GM21576 (cell line): ENCODE results near the gene COL16A1.

Experiments used
- ATAC-seq: cut with Tn5 transposase; IDR thresholded peaks from one replicate; pipeline ENCODE4 v1.9.1; 2021; ENCODE audit warnings: mild to moderate bottlenecking, moderate library complexity; ENCODE audit not compliant: unreplicated experiment

COL16A1 gene

DNA sequence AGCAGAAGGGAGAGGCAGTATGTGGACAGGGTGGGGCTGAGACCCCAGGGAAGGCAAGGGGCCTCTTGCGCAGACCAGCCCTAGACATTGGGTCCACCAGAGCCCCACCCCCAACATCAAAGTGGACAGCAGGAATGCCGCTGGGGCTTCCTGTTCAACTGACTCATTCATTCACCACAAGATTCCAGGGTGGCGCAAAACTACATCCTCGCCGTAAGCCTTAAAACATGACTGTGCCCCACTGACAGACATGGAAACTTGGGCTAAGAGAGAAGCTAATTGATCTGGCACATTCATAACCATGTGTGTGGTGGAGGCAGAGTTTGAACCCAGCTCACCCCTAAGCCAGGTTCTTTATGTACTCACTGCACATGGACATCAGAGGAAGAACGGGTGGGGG lies 14.0 kb downstream of the COL16A1 start:
- ATAC-seq, result no peak

DNA sequence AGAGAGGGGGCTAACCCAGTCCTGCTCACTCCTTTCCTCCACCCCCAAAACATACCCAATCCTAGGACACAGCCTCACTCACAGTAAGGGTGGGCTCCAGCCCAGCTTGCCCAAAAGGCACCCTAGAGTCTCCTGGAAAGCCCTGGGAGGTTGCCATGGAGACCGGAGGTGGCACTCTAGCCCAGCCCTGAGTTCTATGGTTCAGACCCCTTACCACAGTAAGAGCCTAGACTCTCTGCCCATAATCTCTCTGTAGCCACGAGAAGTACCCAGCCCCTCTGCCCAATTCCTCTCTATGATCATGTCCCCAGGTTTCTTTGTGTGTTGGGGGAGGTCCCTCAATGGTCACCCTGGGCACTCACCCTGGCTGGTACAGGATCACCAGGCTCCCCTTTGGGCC lies 14.4 kb downstream of the COL16A1 start:
- no peak for ATAC-seq

- ATAC-seq, result no peak
These were observed 15.4 kb downstream of the COL16A1 start for GRCh38 chr1:31688233-31688918.

GRCh38 chr1:31687601-31688000 lies 16.2 kb downstream of the COL16A1 start:
- ATAC-seq, result no peak

GRCh38 chr1:31685795-31686194 lies 18.0 kb downstream of the COL16A1 start:
- ATAC-seq, result no peak

GRCh38 chr1:31683997-31684396 lies 19.8 kb downstream of the COL16A1 start:
- no peak for ATAC-seq

DNA sequence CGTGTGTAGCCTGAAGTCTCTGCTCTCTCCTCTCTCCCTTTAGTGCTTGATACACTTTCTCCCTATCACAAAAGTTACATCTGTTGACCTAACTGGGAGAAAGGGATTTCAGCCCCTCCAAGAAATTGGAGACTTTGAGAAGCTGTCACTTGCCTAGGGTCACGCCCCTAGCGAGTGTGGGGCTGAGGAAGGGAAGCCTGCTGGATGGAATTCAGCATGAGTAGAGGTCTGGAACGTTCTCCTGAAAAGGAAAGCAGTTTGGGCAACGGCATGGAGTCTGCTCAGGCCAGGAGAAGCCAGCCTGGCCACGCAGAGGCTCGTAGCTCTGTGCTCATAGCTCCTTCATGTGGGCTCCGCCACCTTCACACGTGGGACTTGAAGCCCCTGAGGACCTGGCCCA lies 22.4 kb downstream of the COL16A1 start:
- no peak for ATAC-seq

- ATAC-seq, result no peak
These were observed 24.1 kb downstream of the COL16A1 start for GRCh38 chr1:31679676-31680230.

DNA sequence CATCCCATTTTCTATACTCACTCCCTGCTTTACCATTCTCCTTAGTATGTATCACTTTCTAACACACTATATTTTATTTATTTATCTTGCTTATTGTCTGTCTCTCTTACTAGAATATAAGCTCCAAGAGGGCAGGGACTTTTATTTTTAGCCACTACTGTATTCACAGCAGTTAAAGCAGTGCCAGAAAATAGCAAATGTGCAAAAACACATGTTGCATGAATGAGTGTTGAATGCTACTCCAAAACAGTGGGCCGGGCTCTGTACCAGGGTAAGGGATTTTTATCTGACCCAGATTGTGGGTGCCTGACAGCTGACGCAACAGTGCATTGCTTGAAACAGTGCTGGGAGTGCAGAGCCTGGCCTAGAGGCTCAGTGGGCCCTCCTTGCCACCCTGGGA lies 24.7 kb downstream of the COL16A1 start:
- ATAC-seq, result no peak

GRCh38 chr1:31678681-31679080 lies 25.1 kb downstream of the COL16A1 start:
- no peak for ATAC-seq

DNA sequence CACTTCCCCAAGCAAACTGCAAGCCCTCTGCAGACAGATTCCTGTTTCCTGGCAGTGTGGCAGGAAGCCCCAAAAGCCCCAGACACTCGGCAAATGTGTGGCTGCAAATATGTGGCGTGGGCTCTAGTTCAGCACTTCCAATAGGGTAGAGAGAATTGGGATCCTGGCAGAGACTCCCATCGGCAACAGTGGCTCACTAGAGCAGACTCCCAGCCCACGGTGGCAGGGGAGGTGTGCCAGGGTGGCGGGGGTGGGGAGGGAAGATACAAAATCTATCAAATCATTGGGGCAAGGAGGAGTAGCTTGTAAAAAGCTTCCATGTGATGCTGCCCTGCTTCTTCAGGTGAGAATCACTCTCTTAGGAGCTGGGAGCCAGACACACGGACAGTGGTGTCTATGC lies 25.9 kb downstream of the COL16A1 start:
- ATAC-seq, result no peak

DNA sequence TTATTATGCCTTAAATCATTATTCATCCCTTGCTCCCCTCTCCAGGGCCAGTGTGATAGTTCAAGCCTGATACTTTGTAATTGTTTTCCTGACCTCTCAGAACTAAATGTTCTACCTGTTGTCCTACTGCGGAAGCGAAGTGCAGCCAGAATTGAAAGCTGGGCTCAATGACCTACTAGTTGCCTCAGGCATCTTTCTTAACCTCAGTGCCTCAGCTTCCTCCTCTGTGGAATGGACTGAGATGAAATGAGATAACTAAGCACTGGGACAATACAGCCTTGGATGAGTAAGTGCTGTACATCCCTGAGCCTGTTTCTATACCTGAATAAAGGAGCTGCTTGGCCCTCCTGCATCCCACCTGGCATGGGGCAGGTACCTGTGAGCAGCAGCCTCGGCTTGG lies 26.4 kb downstream of the COL16A1 start:
- no peak for ATAC-seq

DNA sequence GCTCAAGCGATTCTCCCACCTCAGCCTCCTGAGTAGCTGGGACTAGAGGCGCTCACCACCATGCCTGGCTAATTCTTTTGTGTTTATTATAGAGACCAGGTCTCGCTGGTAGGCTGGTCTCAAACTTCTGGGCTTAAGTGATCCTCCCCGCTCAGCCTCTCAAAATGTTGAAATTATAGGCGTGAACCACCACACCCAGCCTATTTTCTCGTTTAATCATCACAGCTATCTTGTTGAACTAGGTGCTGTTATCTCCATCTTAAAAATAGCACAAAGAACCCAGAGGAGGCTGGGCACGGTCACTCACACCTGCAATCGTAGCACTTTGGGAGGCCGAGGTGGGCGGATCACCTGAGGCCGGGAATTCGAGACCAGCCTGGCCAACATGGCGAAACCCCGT lies 28.1 kb downstream of the COL16A1 start:
- ATAC-seq, result no peak

DNA sequence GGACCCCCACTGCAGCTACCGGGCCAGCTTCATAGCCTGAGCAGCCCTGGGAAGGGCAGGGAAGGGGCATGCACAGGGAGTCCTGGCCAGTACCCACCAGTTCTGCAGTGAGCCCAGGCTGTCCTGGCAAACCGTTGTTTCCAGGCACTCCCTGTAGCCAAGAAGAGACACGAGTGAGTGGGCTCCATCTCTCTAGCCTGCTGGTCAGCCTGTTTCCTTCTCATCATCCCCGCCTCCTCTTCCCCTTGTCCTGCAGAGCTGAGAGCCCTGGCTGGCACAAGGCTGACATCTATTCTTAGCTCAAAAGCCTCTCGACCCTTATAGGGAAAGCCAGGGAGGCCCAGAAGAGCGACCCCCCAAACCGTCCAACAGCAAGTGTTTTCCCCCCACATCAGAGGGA lies 28.7 kb downstream of the COL16A1 start:
- no peak for ATAC-seq

DNA sequence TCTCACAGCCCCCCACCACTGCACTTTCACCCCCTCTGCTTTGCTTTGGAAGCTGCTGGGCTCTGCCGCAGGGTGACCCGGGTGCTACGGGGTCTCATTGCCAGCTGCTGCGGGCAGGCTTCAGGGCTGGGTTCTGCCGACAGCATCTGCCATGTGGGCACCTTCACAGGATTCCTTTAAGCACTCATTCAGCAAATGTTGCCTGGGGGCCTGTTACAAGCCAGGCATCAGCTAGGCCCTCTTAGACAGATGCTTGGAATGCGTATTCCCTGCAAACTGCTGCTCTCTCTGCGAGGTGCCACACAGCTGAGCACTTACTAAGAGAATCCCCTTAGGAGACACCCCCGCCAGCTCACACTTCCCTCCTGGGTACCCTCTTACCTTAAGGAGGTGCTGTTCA lies 29.2 kb downstream of the COL16A1 start:
- ATAC-seq, result no peak

- ATAC-seq, result no peak
These were observed 30.4 kb downstream of the COL16A1 start for GRCh38 chr1:31673433-31673832.

GRCh38 chr1:31672986-31673385 lies 30.8 kb downstream of the COL16A1 start:
- no peak for ATAC-seq

GRCh38 chr1:31671561-31672201 lies 32.1 kb downstream of the COL16A1 start:
- ATAC-seq, result no peak

DNA sequence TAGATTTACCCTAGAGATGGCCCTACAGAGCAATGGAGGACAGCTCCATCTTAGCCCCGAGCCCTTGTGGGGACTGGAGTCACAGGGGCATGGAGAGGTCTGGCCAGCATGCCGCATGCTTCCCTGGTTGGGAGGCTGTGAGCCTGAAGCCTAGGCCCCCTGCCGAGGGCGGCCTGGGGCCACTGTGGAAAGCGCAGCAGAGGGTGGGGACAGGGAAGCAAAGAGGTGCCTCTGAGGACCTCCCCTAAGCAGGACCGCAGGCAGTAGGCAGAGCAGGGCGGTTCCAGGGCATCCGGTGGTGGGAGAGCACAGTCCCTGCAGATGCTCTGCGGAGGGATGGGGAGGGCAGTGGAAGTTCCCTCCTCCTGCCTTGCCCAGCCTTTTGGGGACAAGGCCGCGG lies 32.7 kb downstream of the COL16A1 start:
- ATAC-seq, result no peak

DNA sequence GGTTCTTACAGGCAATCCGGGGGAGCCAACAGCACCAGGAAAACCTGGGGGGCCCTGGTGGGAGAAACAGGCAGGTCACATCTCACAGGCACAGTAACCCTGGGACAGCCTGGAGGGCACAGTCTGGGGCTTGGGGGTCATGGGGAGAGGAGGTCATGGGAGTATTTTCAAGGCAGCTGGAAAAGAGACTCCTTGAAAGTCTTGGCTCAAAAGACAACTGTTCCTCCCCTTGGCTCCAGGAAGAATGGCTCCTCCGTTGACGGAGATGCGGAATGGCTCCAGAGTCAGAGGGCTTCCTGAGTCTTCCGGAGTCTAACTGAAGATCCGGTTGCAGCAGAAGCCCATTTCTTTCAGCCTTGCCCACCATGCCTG lies 33.2 kb downstream of the COL16A1 start:
- no peak for ATAC-seq

GRCh38 chr1:31669786-31670592 lies 33.8 kb downstream of the COL16A1 start:
- no peak for ATAC-seq

- no peak for ATAC-seq
These were observed 34.4 kb downstream of the COL16A1 start for GRCh38 chr1:31669433-31669785.
